Measurements from ENCODE around the gene IL17REL. TPM values are rescaled to one million over a fixed set of nuclear protein-coding genes. Genes with fewer than 3 reads are reported as not detected.

IL17REL gene
- polyA plus RNA-seq, 3 donors: 0.03 to 0.06 TPM; not detected in 1

GRCh38 chr22:50027639-50028537, 15.3 kb upstream of the IL17REL start:
- DNase-seq: no peak

GRCh38 chr22:50025993-50026392, 13.4 kb upstream of the IL17REL start:
- no peak for DNase-seq

DNA sequence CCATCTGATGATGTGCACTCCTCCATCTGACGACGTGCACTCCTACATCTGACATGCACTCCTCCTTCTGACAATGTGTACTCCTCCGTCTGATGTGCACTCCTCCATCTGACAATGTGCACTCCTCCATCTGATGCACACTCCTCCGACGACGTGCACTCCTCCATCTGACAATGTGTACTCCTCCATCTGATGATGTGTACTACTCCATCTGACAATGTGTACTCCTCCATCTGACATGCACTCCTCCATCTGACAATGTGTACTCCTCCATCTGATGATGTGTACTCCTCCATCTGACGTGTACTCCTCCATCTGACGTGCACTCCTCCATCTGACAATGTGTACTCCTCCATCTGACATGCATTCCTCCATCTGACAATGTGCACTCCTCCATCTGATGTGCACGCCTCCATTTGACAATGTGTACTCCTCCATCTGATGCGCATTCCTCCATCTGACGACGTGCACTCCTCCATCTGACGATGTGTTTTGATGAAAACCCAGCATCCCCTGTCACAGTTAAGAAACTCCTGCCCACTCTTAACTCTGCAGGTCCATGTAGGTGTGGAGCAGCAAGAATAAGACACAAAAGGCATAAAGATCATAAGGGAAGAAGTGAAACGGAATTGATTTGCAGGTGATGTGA, 9.7 kb upstream of the IL17REL start:
- no peak for DNase-seq

DNA sequence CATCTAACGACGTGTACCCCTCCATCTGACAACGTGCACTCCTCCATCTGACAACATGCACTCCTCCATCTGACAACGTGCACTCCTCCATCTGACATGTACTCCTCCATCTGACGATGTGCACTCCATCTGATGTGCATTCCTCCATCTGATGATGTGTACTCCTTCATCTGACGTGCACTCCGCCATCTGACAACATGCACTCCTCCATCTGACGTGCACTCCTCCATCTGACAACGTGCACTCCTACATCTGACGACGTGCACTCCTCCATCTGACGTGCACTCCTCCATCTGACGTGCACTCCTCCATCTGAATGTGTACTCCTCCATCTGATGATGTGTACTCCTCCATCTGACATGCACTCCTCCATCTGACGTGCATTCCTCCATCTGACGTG, 8.0 kb upstream of the IL17REL start:
- DNase-seq: no peak

GRCh38 chr22:50019316-50019715, 6.8 kb upstream of the IL17REL start:
- DNase-seq: no peak

DNA sequence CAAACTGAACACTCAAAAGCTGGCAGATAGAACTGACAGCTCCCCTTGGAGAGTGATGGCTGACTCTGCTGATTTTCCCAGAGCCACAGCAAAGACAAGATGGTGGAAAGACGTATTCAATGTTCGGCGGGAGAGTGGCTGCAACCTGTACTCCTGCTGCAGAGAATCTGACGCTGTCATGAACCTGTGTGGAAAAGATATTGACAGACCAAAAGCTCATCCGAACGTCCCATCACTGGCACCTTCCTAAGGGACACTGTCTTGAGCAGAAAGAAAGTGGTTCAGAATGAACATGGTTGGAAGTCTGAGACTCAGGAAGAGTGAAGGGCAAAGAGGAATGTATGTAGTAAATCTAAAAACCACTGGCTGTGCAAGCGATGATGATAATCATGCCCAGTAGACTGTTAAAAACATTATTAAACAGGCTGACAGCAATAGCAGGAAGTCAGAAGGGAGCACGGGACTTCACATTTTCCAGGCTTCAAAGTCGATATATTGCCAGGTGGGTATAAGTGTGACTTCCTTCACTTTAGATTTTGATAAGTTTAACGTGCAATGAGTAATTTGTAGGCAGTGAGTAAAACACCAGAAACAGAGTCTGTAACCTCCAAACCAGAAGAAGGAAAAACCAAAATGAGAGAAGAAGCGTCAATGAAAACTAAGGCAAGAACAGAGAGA, 6.2 kb upstream of the IL17REL start:
- DNase-seq: no peak

- DNase-seq: no peak
These were observed 5.2 kb upstream of the IL17REL start for GRCh38 chr22:50017701-50018224.

DNA sequence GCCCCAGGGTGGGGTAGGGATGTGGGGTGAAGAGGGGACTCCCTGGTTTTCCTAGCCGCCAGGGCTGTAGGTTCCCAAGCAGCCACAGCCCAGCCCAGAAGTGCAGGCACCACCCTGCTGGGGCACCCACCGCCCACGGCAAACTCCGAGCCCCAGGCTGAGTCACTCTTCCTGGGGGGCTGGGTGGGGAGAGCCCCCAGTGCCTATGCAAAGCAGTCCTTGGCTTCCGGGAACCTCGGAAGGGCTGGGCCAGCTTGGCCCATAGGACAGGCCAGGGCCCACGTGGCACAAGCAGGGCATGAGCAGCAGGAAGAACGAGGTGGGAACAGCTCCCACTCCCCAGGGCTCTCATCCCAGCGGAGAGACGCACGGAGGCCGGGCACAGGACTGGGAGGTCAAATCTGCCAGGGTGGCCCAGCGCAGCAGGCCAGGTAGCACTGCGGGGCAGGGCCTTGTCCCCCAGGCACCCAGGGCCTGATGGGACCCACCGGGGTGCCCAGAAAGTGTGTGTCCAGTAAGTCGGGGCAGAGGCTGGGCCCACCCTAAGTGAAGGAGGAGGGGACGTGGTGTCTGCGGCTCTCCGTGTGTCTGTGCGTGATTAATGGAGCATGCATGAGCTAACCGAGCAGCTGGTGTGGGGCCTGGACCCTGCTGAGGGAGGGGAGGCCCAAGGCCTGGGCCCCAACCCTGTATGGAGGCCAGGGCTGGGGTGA, 4.6 kb upstream of the IL17REL start:
- DNase-seq: no peak

- no peak for DNase-seq
These were observed 3.9 kb upstream of the IL17REL start for GRCh38 chr22:50016308-50016987.

DNA sequence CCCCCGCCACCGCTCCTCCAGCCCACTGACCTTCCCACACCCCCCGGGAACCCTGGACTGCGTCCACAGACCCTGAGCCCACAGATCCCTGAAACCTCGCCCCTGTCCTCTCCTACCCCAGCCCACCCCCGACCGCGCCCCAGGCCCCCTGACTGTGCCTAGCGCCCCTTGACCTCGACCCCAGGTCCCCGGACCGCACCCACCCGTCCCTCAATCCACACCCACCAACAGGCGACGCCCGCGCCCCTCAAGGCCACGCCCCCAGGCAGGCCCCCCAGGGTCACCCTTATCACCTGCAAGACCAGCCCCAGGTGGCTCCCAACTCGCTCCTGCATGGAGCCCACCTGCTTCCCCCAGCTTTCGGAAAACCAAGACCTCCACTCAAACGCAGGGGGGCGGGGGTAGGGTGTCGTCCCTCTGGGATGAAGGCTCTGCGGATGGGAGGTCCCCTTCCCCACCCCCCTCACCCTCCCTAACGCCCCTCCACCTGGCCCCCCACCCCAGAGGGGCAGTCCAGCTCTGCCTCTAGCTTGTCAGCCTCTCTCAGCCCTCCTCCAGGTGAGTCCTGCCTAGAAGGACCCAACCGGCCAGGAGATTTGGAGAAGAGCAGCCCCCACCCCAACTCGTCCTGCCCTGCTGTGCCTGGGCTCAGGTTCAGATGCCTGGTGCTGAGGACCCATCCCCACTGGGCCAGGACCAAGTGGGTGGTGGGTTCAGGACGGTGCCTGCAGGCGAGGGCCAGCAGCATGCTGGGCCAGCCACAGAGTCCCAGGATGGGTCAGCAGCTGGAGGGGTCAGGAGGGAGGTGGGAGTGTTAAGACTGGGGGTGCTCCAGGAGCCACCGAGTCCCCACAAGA, 3.1 kb upstream of the IL17REL start:
- DNase-seq: no peak

DNA sequence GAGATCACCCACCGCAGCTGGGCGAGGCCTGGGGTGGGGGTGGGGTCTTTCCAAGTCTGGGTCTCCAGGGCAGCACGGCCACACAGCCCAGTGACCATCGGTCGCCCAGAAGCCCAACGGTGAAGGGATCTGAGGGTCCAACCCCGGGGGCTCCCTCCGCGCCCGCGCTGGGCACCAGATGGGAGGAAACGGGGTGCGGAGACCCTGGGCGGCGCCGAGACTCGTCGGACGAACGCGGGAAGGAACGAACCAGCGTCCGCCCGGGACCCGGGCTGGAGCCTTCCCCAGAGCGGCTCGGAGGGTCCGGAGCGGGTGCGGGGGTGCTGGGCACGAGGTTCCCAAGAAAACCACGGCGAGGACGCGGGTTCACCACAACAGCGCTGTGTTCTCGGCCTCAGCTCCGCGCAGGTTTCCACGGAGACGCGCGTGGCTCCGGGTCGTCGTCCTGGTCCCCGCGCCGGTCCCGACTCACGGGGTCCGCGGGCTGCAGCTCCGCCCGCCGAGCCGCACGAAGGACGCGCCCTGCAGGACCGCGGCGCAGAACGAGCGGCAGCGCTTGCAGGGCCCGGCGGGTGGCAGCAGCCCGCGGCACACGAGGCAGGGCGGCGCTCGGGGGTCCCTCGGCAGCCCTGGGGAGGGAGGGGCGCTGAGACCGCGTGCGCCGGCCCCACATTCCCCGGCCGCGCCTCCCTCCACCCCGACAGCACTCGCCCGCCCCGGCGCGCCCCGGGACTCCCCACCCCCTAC, 2.3 kb upstream of the IL17REL start:
- DNase-seq: no peak

- no peak for DNase-seq
These were observed 1.5 kb upstream of the IL17REL start for GRCh38 chr22:50014053-50014501.

- no peak for DNase-seq
These were observed 936 bp downstream of the IL17REL start for GRCh38 chr22:50011447-50012210.

DNA sequence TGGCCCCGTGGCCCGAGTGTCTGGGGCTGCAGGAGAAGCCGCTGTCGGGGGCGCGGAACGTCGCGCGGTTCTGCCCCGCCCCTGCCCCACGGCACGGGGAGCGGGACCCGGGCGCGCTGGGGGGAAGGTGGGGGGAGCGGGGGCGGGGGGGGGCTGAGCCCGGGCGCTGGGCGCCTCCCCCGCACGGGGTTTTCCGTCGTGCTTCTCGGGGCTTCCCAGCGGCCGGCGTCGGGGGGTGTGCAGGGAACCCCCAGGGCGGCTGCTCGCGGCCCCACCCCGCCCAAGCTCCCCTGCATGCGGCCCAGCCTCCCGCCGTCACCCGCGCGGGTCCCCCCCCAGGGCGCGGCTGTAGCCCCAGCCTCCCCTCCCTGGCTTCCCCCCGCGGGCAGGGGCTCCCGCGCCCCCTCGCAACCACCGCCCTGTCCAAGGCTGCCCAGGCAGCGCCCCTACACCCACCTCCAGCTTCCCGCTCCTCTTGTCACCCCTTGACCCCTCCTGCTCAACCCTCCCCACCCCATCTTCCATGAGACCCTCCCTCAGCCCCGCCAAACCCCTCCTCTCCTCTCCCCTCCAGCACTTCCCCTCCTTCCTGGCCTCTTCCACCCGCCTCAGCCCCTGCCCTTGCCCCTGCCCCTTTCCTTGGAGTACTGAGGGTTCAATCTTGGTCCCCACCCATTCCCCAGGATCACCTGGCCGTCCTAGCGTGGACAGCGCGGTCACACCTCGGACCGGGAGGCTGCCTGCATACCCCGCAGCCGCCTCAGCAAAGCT, 1.7 kb downstream of the IL17REL start:
- no peak for DNase-seq

GRCh38 chr22:50009765-50010675, 2.5 kb downstream of the IL17REL start:
- DNase-seq: no peak

- no peak for DNase-seq
These were observed 3.3 kb downstream of the IL17REL start for GRCh38 chr22:50009251-50009650.

All from renal pelvis (tissue), 4 donors.